ENCODE data around the gene CRYBG1. TPM values are rescaled to one million over a fixed set of nuclear protein-coding genes. Genes with fewer than 3 reads are reported as not detected.

CRYBG1 gene
- total RNA-seq, 1 experiment from 2014 or later: 10.1 TPM

- TF ChIP-seq, protein P1, sequence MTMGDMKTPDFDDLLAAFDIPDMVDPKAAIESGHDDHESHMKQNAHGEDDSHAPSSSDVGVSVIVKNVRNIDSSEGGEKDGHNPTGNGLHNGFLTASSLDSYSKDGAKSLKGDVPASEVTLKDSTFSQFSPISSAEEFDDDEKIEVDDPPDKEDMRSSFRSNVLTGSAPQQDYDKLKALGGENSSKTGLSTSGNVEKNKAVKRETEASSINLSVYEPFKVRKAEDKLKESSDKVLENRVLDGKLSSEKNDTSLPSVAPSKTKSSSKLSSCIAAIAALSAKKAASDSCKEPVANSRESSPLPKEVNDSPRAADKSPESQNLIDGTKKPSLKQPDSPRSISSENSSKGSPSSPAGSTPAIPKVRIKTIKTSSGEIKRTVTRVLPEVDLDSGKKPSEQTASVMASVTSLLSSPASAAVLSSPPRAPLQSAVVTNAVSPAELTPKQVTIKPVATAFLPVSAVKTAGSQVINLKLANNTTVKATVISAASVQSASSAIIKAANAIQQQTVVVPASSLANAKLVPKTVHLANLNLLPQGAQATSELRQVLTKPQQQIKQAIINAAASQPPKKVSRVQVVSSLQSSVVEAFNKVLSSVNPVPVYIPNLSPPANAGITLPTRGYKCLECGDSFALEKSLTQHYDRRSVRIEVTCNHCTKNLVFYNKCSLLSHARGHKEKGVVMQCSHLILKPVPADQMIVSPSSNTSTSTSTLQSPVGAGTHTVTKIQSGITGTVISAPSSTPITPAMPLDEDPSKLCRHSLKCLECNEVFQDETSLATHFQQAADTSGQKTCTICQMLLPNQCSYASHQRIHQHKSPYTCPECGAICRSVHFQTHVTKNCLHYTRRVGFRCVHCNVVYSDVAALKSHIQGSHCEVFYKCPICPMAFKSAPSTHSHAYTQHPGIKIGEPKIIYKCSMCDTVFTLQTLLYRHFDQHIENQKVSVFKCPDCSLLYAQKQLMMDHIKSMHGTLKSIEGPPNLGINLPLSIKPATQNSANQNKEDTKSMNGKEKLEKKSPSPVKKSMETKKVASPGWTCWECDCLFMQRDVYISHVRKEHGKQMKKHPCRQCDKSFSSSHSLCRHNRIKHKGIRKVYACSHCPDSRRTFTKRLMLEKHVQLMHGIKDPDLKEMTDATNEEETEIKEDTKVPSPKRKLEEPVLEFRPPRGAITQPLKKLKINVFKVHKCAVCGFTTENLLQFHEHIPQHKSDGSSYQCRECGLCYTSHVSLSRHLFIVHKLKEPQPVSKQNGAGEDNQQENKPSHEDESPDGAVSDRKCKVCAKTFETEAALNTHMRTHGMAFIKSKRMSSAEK (CRISPR knock-in tag; IDR thresholded peaks at IDR 0.05; ENCODE audit: borderline replicate concordance): no peak
- TF ChIP-seq CREM (CRISPR knock-in tag; IDR thresholded peaks at IDR 0.05) (no peak), ESRRA (CRISPR knock-in tag; IDR thresholded peaks at IDR 0.05; ENCODE audit: borderline replicate concordance) (no peak)
Measured at GRCh38 chr6:106421496-106421895, 61.0 kb downstream of the CRYBG1 start (continued).

DNA sequence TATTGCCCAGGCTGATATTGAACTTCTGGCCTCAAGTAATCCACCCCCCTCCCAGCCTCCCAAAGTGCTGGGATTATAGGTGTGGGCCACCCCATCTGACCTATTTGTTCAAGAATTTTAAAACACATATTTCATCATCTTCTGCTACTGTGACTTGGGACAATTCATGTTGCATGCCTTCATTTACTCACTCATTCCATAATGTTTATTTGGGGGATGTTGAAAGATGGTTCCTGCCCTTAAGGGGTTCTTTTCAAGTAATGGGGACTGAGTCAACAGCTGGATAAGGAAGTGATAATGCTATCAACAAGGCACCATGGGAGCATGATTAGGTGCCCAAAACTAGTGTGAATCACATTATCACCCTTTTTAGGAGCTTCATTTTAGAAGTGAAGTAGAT is 62.0 kb downstream of the CRYBG1 start:
- H3K36me3 Mint-ChIP-seq: no peaks in the 10 kb centered on the region
- ChIA-PET CTCF (interaction anchor here (1.8 kb wide), 1 partner anchor 61 kb away, joined by 7 read pairs; the partner anchor contains the start of gene CRYBG1), POLR2A (no interaction called here)
- no peaks in the 10 kb centered on the region for H3K27me3 Mint-ChIP-seq (ENCODE audit: low read depth)
- TF ChIP-seq CREB1 (CRISPR knock-in tag; IDR thresholded peaks at IDR 0.05) (no peak), ELF4 (CRISPR knock-in tag; IDR thresholded peaks at IDR 0.05; ENCODE audit: low read depth) (no peak), TEAD4 (CRISPR knock-in tag; IDR thresholded peaks at IDR 0.05) (no peak), ZNF396 (CRISPR knock-in tag; IDR thresholded peaks at IDR 0.05; ENCODE audit: borderline replicate concordance) (no peak), GRHL2 (CRISPR knock-in tag; IDR thresholded peaks at IDR 0.05; ENCODE audit: insufficient replicate concordance, severe bottlenecking) (no peak), ATF1 (CRISPR knock-in tag; IDR thresholded peaks at IDR 0.05) (no peak), PRRX2 (CRISPR knock-in tag; IDR thresholded peaks at IDR 0.05) (no peak), TP53 (CRISPR knock-in tag; IDR thresholded peaks at IDR 0.05) (no peak), ZNF317 (CRISPR knock-in tag; IDR thresholded peaks at IDR 0.05; ENCODE audit: borderline replicate concordance, low read depth) (no peak), ZBTB21 (CRISPR knock-in tag; IDR thresholded peaks at IDR 0.05; ENCODE audit: borderline replicate concordance) (no peak), IRF2 (CRISPR knock-in tag; IDR thresholded peaks at IDR 0.05; ENCODE audit: borderline replicate concordance, low read depth) (no peak), NR1H2 (CRISPR knock-in tag; IDR thresholded peaks at IDR 0.05) (no peak), SOX15 (CRISPR knock-in tag; IDR thresholded peaks at IDR 0.05) (no peak), RORB (CRISPR knock-in tag; IDR thresholded peaks at IDR 0.05) (no peak), ETV6 (CRISPR knock-in tag; IDR thresholded peaks at IDR 0.05) (no peak)
- TF ChIP-seq, protein P2, sequence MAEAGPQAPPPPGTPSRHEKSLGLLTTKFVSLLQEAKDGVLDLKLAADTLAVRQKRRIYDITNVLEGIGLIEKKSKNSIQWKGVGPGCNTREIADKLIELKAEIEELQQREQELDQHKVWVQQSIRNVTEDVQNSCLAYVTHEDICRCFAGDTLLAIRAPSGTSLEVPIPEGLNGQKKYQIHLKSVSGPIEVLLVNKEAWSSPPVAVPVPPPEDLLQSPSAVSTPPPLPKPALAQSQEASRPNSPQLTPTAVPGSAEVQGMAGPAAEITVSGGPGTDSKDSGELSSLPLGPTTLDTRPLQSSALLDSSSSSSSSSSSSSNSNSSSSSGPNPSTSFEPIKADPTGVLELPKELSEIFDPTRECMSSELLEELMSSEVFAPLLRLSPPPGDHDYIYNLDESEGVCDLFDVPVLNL (CRISPR knock-in tag; IDR thresholded peaks at IDR 0.05; ENCODE audit: borderline replicate concordance, low read depth): no peak
- TF ChIP-seq, protein P3, sequence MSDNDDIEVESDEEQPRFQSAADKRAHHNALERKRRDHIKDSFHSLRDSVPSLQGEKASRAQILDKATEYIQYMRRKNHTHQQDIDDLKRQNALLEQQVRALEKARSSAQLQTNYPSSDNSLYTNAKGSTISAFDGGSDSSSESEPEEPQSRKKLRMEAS (CRISPR knock-in tag; IDR thresholded peaks at IDR 0.05): no peak
- no peaks in the 10 kb centered on the region for H3K9me3 Mint-ChIP-seq
- no peak for DNase-seq (ENCODE audit: low spot score)
- no peak overlapping the region for H3K27ac Mint-ChIP-seq
- no peak for ATAC-seq
- H3K4me3 Mint-ChIP-seq: no peak overlapping the region
- H3K4me1 Mint-ChIP-seq: peaks cover 12% of the 10 kb centered on the region

DNA sequence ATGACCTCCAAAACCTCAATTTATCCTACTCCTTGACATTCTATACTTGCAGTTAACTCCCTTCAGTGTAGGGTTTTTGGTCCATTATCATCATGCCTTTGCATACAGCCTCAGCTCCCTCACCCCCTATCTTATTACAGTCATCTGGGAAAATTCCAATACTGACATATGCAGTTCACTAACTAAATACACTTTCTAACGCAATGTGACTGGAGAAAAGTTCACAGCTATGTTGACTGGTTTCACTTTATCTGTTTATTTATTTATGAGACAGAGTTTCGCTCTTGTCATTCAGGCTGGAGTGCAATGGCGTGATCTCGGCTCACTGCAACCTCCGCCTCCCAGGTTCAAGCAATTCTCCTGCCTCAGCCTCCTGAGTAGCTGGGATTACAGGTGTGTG is 64.9 kb downstream of the CRYBG1 start:
- no peak for TF ChIP-seq CBFB (CRISPR knock-in tag; IDR thresholded peaks at IDR 0.05; ENCODE audit: low read depth)
- no peak for TF ChIP-seq NR1H2 (CRISPR knock-in tag; IDR thresholded peaks at IDR 0.05)
- TF ChIP-seq NR3C1 (CRISPR knock-in tag; conservative IDR thresholded peaks at IDR 0.05; ENCODE audit: low read depth): no peak
- no peak for TF ChIP-seq SP1 (CRISPR knock-in tag; conservative IDR thresholded peaks at IDR 0.05)
- ATAC-seq (no peak), DNase-seq (ENCODE audit: low spot score) (no peak)
- Mint-ChIP-seq H3K9me3 (no peaks in the 10 kb centered on the region), H3K27me3 (ENCODE audit: low read depth) (no peaks in the 10 kb centered on the region), H3K27ac (no peak overlapping the region), H3K4me3 (no peak overlapping the region), H3K4me1 (peaks cover 4% of the 10 kb centered on the region), H3K36me3 (no peaks in the 10 kb centered on the region)
- CTCF ChIA-PET: no interaction called here
- POLR2A ChIA-PET: no interaction called here

All from WTC11 (cell line).